ENCODE data around the gene SMAP2.

Gene SMAP2

DNA sequence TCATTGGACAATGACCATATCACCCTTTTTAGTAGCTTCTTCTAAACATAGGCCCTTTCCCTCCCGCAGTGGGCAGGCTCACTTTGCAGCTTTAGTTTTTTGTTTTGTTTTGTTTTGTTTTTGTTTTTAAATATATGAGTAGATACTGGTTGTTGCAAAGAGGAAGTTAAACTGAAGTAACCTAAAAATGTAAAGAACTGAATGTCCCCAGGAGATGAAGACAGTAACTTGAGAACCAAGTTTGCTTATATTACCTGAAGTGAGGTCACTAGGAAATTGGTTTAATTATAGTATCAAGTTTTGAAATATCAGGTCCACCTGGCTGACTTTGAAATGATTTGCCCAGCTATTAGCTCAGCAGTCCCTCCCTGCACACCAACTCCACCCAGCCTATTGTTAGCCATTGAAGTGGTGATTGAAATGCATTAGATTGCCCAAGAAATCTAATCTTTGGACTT lies 18.2 kb downstream of the SMAP2 start:
- peak; percentile 29 for DNase-seq

DNA sequence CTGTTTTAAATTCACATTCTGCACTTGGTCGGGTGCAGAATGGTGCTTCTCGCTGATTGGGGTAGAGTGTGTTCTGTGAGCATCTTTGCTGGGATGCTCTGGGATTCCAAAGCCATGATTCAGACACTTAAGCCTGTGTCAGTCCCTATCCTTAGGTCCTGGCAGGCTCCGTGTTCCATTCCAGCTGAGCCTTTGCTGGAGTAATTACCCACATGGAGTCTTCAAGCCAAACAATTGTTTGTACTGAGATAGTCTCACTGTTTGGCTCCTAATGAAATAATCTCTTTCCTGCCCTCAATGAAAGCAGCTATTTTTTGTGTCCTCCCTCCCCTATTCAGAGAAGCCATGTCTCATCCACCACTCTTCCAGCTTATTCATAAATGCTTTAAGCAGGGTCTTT lies 18.7 kb downstream of the SMAP2 start:
- no peak for DNase-seq

DNA sequence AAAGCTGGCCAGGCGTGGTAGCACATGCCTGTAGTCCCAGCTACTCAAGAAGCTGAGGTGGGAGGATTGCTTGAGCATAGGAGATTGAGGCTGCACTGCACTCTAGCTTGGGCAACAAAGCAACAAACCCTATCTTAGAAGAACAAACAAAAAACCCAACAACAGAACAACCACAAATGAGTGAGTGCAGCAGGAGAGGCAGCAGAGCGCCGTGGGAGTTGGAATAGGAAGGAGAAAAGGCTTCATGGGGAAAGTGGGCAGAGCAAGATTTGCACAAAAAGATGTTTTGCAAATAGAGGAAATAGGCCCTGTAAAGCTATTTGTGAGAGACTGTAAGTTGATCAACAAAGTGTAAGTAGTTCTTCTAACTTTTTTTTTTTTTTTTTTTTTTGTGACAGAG lies 19.6 kb downstream of the SMAP2 start:
- peak; percentile 38 for DNase-seq

DNA sequence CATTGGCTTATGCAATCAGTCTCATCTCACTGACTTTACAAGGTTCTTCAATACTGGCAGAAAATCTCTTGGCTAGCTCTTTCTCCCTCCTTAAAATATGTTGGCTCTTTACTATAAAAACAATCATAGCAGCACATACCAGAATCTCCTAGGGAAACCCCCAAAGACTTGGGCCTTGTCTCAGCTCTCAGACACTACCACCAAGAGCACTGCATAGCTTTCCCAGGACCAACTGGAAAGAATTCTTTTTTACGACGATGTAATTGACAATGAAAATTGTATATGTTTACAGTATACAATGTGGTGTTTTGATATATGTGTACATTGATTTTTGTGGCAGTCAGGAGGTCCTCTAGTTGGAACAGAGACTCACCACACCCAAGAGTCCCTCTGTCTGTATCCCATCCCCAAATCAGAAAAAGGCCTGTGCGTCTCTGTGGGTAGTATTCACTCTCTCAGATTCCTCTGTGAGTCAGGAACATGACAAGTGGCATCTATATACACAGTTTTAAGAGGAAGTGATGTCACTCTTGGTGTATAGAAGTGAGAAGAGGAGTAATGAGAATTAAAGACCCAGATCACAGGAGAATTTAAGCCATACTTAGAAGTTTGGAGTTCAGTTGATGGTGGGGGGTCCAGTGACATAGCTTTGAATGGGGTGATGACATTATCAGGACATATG lies 21.1 kb downstream of the SMAP2 start:
- DNase-seq: peak; percentile 55

DNA sequence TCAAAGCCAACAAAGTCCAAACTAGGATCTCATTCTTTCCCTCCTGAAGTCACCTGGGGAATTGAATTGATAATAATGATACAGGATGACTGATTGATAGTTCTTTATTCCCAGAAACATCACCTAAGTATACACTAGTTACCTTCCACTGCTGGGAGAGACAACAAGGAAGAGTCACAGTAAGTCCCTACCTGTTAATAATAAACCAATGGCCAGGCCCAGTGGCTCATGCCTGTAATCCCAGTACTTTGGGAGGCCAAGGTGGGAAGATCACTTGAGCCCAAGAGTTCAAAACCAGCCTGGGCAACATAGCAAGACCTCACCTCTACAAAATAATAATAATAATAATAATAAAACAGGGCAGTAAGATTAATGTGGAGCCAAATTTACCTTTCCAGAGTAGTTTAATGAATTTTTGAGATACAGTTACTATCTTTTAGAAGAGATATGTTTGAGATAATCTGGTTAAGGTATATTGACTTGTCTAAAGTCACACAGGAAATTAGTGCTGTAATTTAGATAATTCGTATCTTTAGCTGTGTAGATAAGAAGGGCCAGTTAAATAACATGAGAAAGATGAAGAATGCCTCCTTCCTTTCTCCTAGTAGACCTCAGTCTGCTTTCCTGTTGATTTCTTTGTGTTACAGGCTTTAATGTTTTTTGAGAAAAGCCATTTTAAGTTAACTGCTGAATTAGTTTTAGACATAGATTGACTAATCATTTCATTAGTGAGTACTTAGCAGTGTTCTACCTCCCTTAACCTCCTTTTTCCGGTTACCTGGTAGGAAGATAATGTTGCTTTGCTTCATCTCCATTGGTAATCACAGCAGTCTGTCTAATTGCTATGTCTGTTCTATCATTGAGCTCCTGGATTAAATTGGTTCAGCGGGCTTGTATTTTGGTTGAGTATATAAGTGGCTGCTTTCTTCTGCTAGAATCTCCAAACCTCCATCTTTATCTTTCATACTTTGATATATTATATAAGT lies 22.0 kb downstream of the SMAP2 start:
- DNase-seq: no peak

DNA sequence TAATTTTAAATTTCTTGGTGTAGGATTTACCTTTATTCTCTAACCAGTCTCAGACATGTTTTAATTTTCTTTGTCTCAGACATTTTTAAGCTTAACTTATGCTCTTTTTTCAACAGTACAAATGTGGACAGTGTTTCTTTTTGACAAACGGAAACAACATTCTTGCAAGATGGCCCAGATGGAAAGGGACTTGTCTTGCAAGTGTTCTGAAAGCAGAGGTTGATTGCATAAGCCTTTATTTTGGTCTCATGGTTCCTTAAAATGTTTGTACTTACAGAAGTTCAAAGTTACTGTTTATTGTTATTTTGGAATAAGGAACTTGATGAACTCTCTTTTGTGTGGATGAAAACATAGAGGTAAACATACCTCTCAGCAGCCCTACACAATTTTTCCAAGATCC lies 22.9 kb downstream of the SMAP2 start:
- DNase-seq: peak; percentile 68

DNA sequence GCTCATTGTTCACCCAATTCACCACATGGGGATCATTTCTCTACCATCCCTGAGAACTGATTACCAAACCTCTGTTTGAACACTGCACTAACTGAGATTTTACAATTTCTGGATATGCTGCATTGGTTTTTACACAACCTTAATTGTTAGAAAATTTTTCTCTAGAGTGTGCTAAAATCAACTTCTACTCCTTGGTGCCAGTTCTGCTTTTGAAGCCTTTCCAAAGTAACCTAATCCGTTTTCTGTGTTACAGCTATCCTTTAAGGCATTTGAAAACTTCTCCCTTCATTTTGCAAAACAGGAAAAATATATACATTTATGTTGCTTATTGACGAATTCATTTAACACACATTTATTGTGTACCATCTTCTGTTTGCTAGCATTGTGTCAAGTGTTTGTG lies 23.7 kb downstream of the SMAP2 start:
- DNase-seq: no peak

DNA sequence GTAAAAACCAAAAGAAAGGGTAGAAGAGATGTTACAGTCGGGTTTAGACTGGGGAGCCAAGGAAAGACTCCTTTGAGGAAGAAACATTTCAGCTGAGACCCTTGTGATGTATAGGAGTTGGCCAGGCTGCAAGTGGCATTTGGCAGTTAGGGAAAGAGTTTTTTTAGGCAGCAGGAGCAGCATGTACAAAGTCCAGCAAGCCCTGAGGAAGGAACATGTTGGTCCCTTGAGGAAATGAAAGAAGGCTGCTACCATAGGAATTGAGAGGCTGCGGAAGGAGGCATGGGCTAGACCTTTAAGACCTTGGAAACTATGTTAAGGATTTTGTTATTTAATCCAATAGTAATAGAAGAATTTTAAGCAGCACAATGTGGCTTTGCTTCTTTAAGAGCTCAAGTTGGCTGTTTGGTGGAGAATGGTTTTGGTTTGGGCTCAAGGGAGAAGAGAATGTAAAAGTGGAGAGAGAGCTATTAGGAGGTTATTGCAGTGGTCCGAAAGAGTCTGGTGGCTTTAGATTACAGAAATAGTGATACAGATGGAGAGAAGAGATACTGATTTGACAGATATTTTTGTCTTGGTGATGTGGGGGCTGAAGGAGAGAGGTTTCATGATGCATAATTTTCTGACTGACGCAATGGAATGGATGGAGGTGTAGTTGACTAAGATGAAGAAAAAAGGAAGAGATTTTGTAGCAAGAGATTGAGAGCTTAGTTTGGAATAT lies 26.6 kb downstream of the SMAP2 start:
- peak; percentile 62 for DNase-seq

DNA sequence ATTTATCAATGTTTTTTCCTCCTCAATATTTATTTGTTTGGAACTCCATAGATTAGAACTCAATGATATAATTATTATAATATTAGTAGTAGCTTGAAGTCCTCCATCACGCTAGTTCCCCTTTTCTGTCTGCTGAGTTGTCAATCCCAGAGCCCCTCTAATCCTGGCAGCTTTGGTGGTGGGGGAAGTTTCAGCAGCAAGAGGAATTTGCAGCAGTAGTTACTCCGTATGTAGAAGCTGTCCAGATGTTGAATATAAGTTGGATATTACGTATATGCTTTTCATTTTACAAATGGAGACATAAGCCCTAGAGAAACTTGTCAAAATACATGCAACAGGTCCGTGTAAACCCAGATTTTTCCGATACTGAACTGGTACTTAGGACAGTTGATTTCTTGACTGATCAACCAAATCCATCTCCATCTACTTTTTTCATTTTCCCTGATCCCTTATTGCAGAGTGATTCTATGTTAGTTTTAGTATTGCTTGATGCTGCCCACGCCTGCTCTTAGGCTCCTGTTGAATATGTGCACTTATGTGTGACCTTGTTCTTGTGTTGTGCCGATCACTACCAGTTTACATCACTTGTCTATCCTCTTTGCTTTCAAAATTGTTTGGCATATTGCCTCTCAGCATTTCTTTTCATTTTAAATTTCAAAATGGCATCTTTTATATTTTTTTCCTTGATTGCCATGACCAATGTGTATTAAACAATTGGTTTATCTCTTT lies 28.1 kb downstream of the SMAP2 start:
- DNase-seq: peak; percentile 55

DNA sequence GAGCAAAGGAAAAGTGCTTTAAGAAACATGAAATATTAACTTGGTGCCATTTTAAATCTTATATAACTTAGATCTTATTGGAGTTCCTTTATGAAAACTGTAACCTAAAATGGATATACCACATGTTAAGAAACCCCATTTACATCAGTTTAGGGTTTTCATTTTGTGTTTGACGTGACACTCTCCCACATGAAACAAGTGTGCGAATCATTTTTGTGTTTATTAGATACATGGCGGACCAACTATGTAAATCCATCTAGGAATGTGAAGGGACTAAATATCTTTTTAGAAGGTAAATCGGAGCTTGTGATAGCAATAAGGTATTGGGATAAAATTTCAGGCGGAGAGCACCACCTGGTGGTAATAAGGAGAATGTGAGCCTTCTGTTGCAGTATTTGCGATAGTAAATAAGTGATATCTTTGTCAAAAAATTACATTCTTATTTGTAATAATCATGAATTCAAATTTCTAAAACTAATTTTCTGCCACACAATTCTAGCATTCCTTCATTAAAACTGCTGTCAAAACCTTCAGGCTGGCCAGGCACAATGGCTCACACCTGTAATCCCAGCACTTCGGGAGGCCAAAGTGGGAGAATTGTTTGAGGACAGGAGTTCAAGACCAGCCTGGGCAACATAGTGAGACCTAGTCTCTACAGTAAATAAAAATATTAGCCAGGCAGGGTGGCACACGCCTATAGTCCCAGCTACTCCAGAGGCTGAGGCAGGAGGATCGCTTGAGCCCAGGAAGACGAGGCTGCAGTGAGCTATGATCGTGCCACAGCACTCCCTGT lies 31.3 kb downstream of the SMAP2 start:
- DNase-seq: peak; percentile 82

DNA sequence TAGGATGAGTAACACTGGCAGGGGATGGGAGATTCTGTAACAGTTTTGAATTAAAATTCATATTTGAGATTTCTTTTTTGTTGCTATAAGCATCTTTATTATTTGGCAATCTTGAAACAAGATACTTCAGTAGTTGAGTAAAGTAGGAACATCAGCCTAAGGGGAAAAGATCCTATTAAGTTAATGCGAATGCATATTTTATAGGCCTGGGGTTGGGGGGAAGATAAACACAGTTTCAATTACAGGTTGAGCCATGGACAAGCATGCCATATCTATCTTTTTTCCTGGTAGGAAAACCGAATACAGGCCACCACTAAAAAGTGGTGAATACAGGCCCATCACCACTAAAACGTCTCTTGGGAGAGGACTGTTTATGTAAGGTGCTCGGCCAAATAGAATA lies 32.3 kb downstream of the SMAP2 start:
- no peak for DNase-seq

DNA sequence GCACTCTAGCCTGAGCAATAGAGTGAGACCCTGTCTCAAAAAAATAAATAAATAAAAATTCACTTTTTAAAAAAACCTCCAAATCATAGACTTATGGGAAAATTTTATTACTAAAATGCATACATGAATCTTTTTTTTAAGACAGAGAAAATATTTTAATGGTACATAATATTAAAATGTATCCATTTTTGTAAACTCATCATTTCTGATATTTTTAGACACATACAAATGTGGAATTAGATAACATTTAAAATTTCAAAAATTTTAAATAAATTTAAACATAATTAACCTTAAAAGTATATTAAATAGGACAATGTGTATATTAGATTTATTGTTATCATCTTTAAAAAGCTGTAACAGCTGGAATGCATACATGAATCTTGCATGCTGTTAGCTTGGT lies 33.9 kb downstream of the SMAP2 start:
- DNase-seq: no peak

DNA sequence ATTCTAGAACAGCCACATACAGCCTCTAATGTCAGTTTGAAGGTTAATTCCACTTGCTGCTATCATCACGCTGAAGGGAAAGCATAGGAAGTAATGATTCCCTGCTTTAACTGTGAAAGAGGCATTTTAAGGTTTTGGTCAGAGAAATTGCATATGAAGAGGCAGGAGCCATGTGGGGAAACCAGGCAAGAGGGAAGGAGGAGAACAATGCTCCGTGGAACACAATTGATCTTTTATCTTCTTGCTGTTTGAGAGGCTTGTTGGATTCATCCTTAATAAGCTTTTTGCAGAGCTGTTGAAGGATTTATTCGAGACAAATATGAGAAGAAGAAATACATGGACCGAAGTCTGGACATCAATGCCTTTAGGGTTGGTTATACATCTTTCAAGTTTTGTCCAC lies 35.9 kb downstream of the SMAP2 start:
- no peak for DNase-seq

DNA sequence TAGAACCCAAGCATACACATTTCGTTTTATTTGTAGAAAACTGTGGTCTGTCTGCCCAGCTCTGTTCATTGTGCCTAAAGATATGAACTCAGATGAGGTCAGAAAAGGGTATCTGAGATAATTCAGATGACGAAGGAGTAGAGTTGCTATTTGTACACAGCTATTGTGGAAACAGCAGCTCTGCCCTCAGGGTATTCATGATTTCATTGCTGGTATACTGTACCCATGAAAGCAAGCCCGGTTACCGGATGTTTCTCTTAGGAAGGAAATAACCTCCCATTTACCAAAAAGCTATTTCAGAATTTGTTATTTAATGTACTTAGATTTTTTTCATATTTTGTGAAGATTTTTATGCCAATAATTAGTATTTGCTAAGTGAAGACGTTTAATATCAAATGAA lies 37.8 kb downstream of the SMAP2 start:
- no peak for DNase-seq

DNA sequence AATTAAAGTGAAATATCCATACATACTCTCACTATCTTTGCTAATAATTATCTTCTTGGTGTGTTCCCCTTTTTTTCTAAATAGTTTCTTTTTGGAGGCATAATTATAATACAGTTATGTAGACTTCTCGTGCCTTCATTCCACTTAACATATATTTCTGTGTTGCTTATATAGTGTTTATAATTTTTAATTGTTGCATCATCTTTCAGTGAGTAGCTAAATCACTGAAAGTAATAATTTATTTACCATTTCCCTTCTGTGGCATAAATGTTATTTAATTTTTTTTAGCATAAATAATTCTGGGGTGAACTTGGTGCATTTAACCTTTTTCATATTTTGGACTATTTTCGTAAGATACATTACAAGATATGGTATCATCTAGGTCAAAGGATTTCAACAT lies 38.3 kb downstream of the SMAP2 start:
- no peak for DNase-seq

DNA sequence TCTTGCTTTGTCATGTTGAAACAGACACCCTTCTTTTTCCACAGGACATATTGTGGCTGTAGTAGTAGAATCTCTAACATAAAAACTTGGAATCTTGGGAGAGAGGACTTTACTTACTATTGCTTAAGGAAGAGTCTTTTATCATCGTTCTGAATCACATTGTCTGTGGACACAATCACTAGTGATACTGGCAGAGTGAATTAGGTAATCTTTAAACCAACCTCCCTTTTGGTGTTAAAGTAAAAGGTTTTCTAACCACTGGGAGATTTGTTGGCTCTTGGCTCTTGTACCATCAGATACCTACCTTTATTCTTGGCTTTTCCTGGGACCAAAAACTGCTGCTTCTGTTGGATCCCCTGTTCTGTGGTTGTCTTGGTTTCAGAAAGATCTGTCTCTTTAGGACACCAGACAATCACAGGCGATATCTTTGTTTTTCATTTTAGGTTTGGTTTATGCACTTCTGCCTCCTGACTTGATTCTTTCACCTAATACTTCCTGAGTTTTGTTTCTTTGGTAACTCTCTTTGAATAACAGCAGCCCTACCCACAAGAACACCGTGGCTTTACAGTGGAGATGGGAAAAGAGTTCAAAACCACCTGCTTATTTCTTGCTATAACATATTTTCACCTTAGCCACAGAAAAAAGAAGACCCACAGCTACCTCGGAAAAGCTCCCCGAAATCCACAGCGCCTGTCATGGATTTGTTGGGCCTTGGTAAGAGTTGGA lies 40.2 kb downstream of the SMAP2 start:
- no peak for DNase-seq

DNA sequence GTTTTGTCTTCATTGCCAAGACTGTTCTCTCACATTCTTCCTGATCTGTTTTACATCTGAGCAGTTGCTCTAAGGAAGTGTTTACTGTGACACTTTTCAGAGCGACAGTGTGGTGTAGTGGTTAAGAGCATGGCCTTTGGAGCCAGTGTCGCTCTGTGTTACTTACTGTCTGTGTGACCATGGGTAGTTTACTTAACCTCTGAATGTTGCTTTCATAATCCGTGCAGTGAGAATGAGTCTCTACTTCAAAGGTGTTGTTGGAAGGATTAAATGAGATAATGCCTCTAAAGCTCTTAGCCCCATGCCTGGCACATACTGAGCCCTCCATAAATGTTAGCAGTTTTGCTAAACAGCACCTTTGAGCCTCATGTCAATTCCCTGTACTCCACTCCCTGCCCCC lies 40.8 kb downstream of the SMAP2 start:
- DNase-seq: no peak

DNA sequence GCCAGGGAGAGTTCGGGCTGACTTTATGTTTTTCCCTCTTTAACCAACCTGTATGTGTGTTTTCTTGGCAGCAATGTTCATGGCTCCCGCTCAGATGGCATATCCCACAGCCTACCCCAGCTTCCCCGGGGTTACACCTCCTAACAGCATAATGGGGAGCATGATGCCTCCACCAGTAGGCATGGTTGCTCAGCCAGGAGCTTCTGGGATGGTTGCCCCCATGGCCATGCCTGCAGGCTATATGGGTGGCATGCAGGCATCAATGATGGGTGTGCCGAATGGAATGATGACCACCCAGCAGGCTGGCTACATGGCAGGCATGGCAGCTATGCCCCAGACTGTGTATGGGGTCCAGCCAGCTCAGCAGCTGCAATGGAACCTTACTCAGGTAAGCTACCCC lies 43.2 kb downstream of the SMAP2 start:
- no peak for DNase-seq

DNA sequence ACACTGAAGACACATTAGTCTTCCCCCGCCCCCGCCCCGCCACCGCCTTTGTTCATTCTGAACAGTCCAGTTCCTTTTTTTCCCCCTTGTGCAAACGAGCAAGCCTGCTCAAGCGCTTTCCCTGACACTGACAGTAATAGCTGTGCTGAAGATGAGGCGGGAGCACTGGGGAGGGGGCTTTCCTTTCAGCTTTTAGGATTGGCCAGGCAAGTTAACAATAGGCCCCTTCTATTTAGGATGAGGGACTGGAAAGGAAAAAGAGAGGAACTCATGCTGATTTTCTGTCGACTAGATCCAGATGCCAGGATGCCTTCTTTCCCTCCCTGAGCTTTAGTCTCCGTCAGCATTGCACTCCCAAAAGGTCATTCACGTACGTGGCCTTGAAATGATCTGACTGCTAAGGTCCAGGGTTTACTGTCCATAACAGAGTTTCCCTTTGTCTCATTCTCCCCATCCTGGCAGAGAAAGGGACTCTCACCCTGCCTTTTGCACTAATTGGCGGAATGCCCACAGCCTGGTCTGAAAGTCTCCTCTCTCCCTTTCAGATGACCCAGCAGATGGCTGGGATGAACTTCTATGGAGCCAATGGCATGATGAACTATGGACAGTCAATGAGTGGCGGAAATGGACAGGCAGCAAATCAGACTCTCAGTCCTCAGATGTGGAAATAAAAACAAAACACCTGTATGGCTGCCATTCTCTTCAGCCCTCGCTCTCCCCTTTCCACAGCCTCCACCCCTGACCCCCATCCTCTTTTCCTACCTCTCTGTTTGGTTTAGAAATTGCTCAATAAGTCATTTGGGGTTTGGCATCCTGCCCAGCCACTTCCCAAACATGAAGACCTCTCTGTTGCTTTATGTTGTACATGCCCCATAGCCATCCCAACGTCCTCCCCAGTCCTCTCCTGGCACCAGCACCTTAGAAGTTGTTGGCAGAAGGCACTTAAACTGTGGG lies 48.2 kb downstream of the SMAP2 start:
- peak; percentile 76 for DNase-seq

Data from hematopoietic multipotent progenitor cell treated with erythropoietin and hydrocortisone succinate and interleukin-3 and kit ligand, for 4 days (in vitro differentiated cells).